Endothelial cell of umbilical vein (primary cell): ENCODE measurements around the gene GMEB2. TPM values are rescaled to one million over a fixed set of nuclear protein-coding genes. Genes with fewer than 3 reads are reported as not detected.

ENCODE experiments used
- BruUV-seq: library from RNA; stranded (reverse); fragments of 400-500 nt; replicated peaks from 2 replicates; lab custom pipeline; 2021; lab: Mats Ljungman, UMichigan
- CTCF ChIA-PET: fragments of 300-600, 350-600 bp; sonication (Branson Sonifier 250); formaldehyde crosslinking; loops from one replicate; lab custom pipeline; 2021; ENCODE audit warnings: antibody characterized with exemption, inconsistent platforms; lab: Charles Lee
- POLR2A ChIA-PET: fragments of 300-600, 350-600 bp; sonication (Branson Sonifier 250); formaldehyde crosslinking; loops from one replicate; lab custom pipeline; 2021; ENCODE audit warnings: antibody characterized with exemption, inconsistent platforms; lab: Charles Lee
- DNase-seq: peaks from one replicate; pipeline ENCODE4 v3.0.0-alpha.2; 2011; ENCODE audit warnings: low read depth, low spot score
- FAIRE-seq: peaks from 2 replicates; lab custom pipeline; 2011; peaks lifted over from hg19 to GRCh38; lab: Jason Lieb, UNC
- H2AFZ ChIP-seq: 2 replicates; pipeline ENCODE4 v1.6.0; 2012; ENCODE audit warnings: low read depth, low read length, control low read depth, inconsistent platforms
- H3K27ac ChIP-seq: 2 replicates; pipeline ENCODE4 v1.5.1; 2011; ENCODE audit warnings: low read depth, mild to moderate bottlenecking, control low read depth, low read length, moderate library complexity; ENCODE audit not compliant: insufficient read depth
- H3K27me3 ChIP-seq, 2 experiments: 2 replicates each; pipeline versions ENCODE4 v1.6.0 to v1.6.1; 2011; ENCODE audit warnings: low read length in 2 of 2, mixed read lengths in 1 of 2; ENCODE audit not compliant: control insufficient read depth in 2 of 2, insufficient read depth in 2 of 2
- H3K36me3 ChIP-seq, 2 experiments: 2 replicates in 1 of 2; 3 replicates in 1 of 2; pipeline ENCODE4 v1.5.1; 2011; ENCODE audit warnings: low read length in 2 of 2, mild to moderate bottlenecking in 1 of 2, moderate library complexity in 1 of 2; ENCODE audit not compliant: control insufficient read depth in 2 of 2, insufficient read depth in 2 of 2; ENCODE audit errors: extremely low read depth in 1 of 2
- H3K4me1 ChIP-seq: 3 replicates; pipeline ENCODE4 v1.5.1; 2011; ENCODE audit warnings: mild to moderate bottlenecking, low read length; ENCODE audit not compliant: control insufficient read depth, insufficient read depth; ENCODE audit errors: extremely low read depth
- H3K4me2 ChIP-seq: 2 replicates; pipeline ENCODE4 v1.6.1; 2011; ENCODE audit warnings: low read length, control low read depth, mixed read lengths; ENCODE audit not compliant: insufficient read depth
- H3K4me3 ChIP-seq, 3 experiments: fragments of 200-600 bp in 1 of 3; sonication (generic), shearing (Covaris generic) in 1 of 3; replicated peaks in 1 of 3; 2 replicates each; pipeline ENCODE4 v1.5.1; 2011 to 2016; ENCODE audit warnings: control low read depth in 3 of 3, low read length in 3 of 3, mild to moderate bottlenecking in 2 of 3, inconsistent platforms in 1 of 3, low read depth in 1 of 3, moderate library complexity in 1 of 3; ENCODE audit not compliant: insufficient read depth in 1 of 3
- H3K79me2 ChIP-seq: 2 replicates; pipeline ENCODE4 v1.6.0; 2012; ENCODE audit warnings: low read length, inconsistent platforms; ENCODE audit not compliant: control insufficient read depth, insufficient read depth
- H3K9ac ChIP-seq: replicated peaks from 2 replicates; pipeline ENCODE3; 2011; ENCODE audit warnings: low read length, control low read depth; ENCODE audit not compliant: insufficient read depth; ENCODE audit errors: extremely low read depth
- H3K9me1 ChIP-seq: replicated peaks from 3 replicates; pipeline ENCODE4 v1.6.0; 2011; ENCODE audit warnings: mild to moderate bottlenecking, low read length; ENCODE audit not compliant: control insufficient read depth, insufficient read depth; ENCODE audit errors: extremely low read depth
- H3K9me3 ChIP-seq: replicated peaks from 2 replicates; pipeline ENCODE4 v1.5.1; 2012; ENCODE audit warnings: low read length, inconsistent platforms; ENCODE audit not compliant: control insufficient read depth, insufficient read depth
- H4K20me1 ChIP-seq: replicated peaks from 2 replicates; pipeline ENCODE3; 2011; ENCODE audit warnings: mild to moderate bottlenecking, low read length; ENCODE audit not compliant: control insufficient read depth, insufficient read depth; ENCODE audit errors: extremely low read depth
- CTCF ChIP-seq, 2 donors: IDR thresholded peaks; 1 replicate in 1 of 2; 2 replicates in 1 of 2; pipeline ENCODE4 v1.5.1; 2011; ENCODE audit warnings: low read length in 2 of 2, mild to moderate bottlenecking in 2 of 2, moderate library complexity in 2 of 2, control low read depth in 1 of 2, inconsistent platforms in 1 of 2, low read depth in 1 of 2; ENCODE audit not compliant: insufficient read depth in 1 of 2; ENCODE audit errors: extremely low read depth in 1 of 2
- EZH2 ChIP-seq: IDR thresholded peaks from 2 replicates; pipeline ENCODE4 v1.6.1; 2012; ENCODE audit warnings: borderline replicate concordance, low read depth, mild to moderate bottlenecking, moderate library complexity, low read length, inconsistent platforms; ENCODE audit not compliant: severe bottlenecking
- FOS ChIP-seq: IDR thresholded peaks from 2 replicates; pipeline ENCODE4 v1.6.1; 2011; ENCODE audit warnings: mild to moderate bottlenecking, low read length, moderate library complexity, borderline replicate concordance; ENCODE audit not compliant: insufficient read depth
- GATA2 ChIP-seq: IDR thresholded peaks from 2 replicates; pipeline ENCODE4 v1.7.0; 2011; ENCODE audit warnings: low read depth, mild to moderate bottlenecking, moderate library complexity, mixed read lengths, low read length; ENCODE audit not compliant: insufficient read length, insufficient read depth
- JUN ChIP-seq: IDR thresholded peaks from 2 replicates; pipeline ENCODE4 v1.6.1; 2011; ENCODE audit warnings: borderline replicate concordance, low read depth; ENCODE audit not compliant: insufficient read length, insufficient read depth
- MAX ChIP-seq: IDR thresholded peaks from 2 replicates; pipeline ENCODE4 v1.6.1; 2011; ENCODE audit not compliant: insufficient read depth, insufficient read length
- MYC ChIP-seq: IDR thresholded peaks from one replicate; pipeline ENCODE4 v1.6.1; 2011; ENCODE audit warnings: mild to moderate bottlenecking, low read depth, low read length
- POLR2A ChIP-seq: IDR thresholded peaks from 2 replicates; pipeline ENCODE4 v1.6.1; 2012; ENCODE audit warnings: low read depth, mild to moderate bottlenecking, control low read depth, low read length
- POLR2AphosphoS5 ChIP-seq: IDR thresholded peaks from 2 replicates; pipeline ENCODE4 v1.6.1; 2012; ENCODE audit warnings: low read depth, mild to moderate bottlenecking, control low read depth, low read length, moderate library complexity; ENCODE audit not compliant: insufficient read depth
- dilution Hi-C: fragments of 300-500 bp; cut with MboI; formaldehyde crosslinking; loops from one replicate; pipeline ENCODE4 v1.15.0; 2019; ENCODE audit warnings: low sequenced_read_pairs; ENCODE audit not compliant: extremely low pct_ligation_motif_present
- intact Hi-C: fragments of 100-400 bp; cut with micrococcal nuclease; formaldehyde crosslinking; loops from one replicate; pipeline ENCODE4 v1.10.0; 2022
- polyA plus RNA-seq, 4 experiments: library from polyadenylated mRNA; depleted of rRNA in 3 of 4; stranded (reverse) in 3 of 4; unstranded in 1 of 4; fragments of >200 nt; gene quantifications; 2 replicates each; pipeline versions ENCODE4 v1.2.1 to v1.2.3, GENCODE V29; 2011 to 2012; ENCODE audit warnings: missing spikeins in 1 of 4
- total RNA-seq: library from RNA; stranded (reverse); gene quantifications from 2 replicates; pipeline ENCODE4 v1.2.3, GENCODE V29; 2021

Gene GMEB2
- total and polyA plus RNA-seq, 2 donors (not counting 3 experiments of a cell fraction or from before 2014, with no cell fraction given), result 12.7 to 14.1 TPM

DNA sequence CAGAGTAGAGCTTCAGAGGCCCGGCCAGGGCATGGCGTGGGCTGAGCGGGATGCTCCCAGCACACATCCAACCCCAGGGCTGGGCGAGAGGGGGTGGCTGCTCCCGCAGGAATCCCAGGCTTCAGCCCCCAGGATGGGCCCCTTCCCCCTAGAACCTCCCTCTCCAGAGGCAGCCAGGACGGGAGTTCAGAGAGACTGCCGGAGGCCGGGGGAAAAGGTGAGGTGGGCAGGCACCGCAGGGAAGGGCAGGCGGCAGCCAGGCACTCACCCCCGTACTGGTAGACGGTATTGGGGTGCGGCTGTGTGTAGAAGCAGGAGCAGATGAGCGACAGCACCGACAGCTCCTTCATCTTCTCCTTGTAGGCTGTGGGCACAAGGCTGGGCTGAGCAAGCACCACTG, 17.0 kb upstream of the GMEB2 start:
- DNase-seq (no peak), FAIRE-seq (no peak)
- no peak overlapping the region for H2AFZ ChIP-seq
- TF ChIP-seq MYC, result no peak
- TF ChIP-seq POLR2A, result no peak
- no peak for TF ChIP-seq FOS
- TF ChIP-seq EZH2, result no peak
- no peak for TF ChIP-seq MAX
- TF ChIP-seq JUN, result no peak
- no peak for TF ChIP-seq POLR2AphosphoS5
- no peak for TF ChIP-seq GATA2
- TF ChIP-seq CTCF (IDR thresholded peaks at IDR 0.05; ENCODE audit: extremely low read depth in 1 of 2, insufficient read depth in 1 of 2, low read depth in 1 of 2, low read length in 2 of 2), result no peak
- ChIA-PET POLR2A (no interaction called here), CTCF (interaction anchor here (0.9 to 1.1 kb wide), 2 partner anchors 39 to 96 kb away, joined by 3 read pairs; no protein-coding TSS in a partner anchor)
- H3K4me1 ChIP-seq, result peaks cover 2% of the 10 kb centered on the region
- no peaks in the 10 kb centered on the region for H3K36me3 ChIP-seq
- no peak overlapping the region for H3K4me2 ChIP-seq
- dilution Hi-C loops, result no loop called here
- no peak overlapping the region for H3K9ac ChIP-seq
- no peak overlapping the region for H3K4me3 ChIP-seq
- H3K27ac ChIP-seq, result no peak overlapping the region
- no peaks in the 10 kb centered on the region for H3K79me2 ChIP-seq
- H3K9me3 ChIP-seq, result no peaks in the 10 kb centered on the region
- BruUV-seq, result no TSS peak
- no peaks in the 10 kb centered on the region for H3K9me1 ChIP-seq
- intact Hi-C loops, result no loop called here
- H3K27me3 ChIP-seq, result no peaks in the 10 kb centered on the region
- H4K20me1 ChIP-seq, result no peaks in the 10 kb centered on the region
